Neural cell (in vitro differentiated cells): Measurements from ENCODE around the gene ALOXE3. TPM values are rescaled to one million over a fixed set of nuclear protein-coding genes. Genes with fewer than 3 reads are reported as not detected.
A peak's percentile ranks its signal among the peaks of the same experiment; 100 is the strongest.

Experiments used
- H2AFZ ChIP-seq: fragments of 200-600, 300-800 bp; sonication (generic), shearing (Covaris generic); 2 replicates; pipeline ENCODE4 v1.6.0; 2014; ENCODE audit warnings: low read depth, mild to moderate bottlenecking, antibody characterized with exemption, low read length, moderate library complexity
- H3F3A ChIP-seq: fragments of 200-600 bp; shearing (Covaris generic); 2 replicates; pipeline ENCODE4 v1.6.1; 2016; ENCODE audit warnings: mild to moderate bottlenecking, moderate library complexity, mixed read lengths, antibody characterized with exemption, low read length; ENCODE audit not compliant: insufficient read depth, poor library complexity, severe bottlenecking
- H3K27ac ChIP-seq: fragments of 200-600, 300-800 bp; sonication (generic), shearing (Covaris generic); 2 replicates; pipeline ENCODE4 v1.5.1; 2014; ENCODE audit warnings: mild to moderate bottlenecking, low read length, moderate library complexity
- H3K27me3 ChIP-seq: fragments of 300-800, 200-600 bp; sonication (generic), shearing (Covaris generic); 2 replicates; pipeline ENCODE4 v1.6.0; 2014; ENCODE audit warnings: mild to moderate bottlenecking, low read depth, low read length, moderate library complexity; ENCODE audit not compliant: insufficient read depth
- H3K36me3 ChIP-seq: fragments of 300-800, 200-600 bp; sonication (generic), shearing (Covaris generic); 2 replicates; pipeline ENCODE4 v1.5.1; 2014; ENCODE audit warnings: mild to moderate bottlenecking, antibody characterized with exemption, low read length, moderate library complexity; ENCODE audit not compliant: insufficient read depth
- H3K4me2 ChIP-seq: fragments of 300-800, 200-600 bp; sonication (generic), shearing (Covaris generic); 2 replicates; pipeline ENCODE4 v1.6.0; 2014; ENCODE audit warnings: mild to moderate bottlenecking, low read length
- H3K4me3 ChIP-seq: fragments of 300-800, 200-600 bp; sonication (generic), shearing (Covaris generic); 2 replicates; pipeline ENCODE4 v1.5.1; 2014; ENCODE audit warnings: mild to moderate bottlenecking, low read length, moderate library complexity
- H3K79me2 ChIP-seq: fragments of 200-600 bp; shearing (Covaris generic); replicated peaks from 2 replicates; pipeline ENCODE4 v1.6.0; 2014; ENCODE audit warnings: mild to moderate bottlenecking, low read length, moderate library complexity; ENCODE audit not compliant: insufficient read depth
- H3K9ac ChIP-seq: fragments of 300-800, 200-600 bp; sonication (generic), shearing (Covaris generic); 2 replicates; pipeline ENCODE4 v1.6.1; 2016; ENCODE audit warnings: mild to moderate bottlenecking, low read length, mixed read lengths
- H3K9me2 ChIP-seq: fragments of 200-600 bp; shearing (Covaris generic); 2 replicates; pipeline ENCODE4 v1.6.1; 2016; ENCODE audit warnings: mild to moderate bottlenecking, low read length, mixed read lengths; ENCODE audit not compliant: insufficient read depth
- H3K9me3 ChIP-seq: fragments of 200-600, 300-800 bp; sonication (generic), shearing (Covaris generic); 2 replicates; pipeline ENCODE4 v1.6.1; 2016; ENCODE audit warnings: mild to moderate bottlenecking, mixed run types, low read length, moderate library complexity, mixed read lengths
- H4K20me1 ChIP-seq: fragments of 200-600 bp; shearing (Covaris generic); 2 replicates; pipeline ENCODE4 v1.6.1; 2016; ENCODE audit warnings: mild to moderate bottlenecking, mixed run types; ENCODE audit not compliant: insufficient read depth
- EP300 ChIP-seq: fragments of 450-650 bp; conservative IDR thresholded peaks from 2 replicates; pipeline ENCODE4 v1.6.1; 2014; ENCODE audit warnings: antibody characterized with exemption, mild to moderate bottlenecking, moderate library complexity; ENCODE audit not compliant: poor library complexity, severe bottlenecking
- MXI1 ChIP-seq: fragments of 450-650 bp; conservative IDR thresholded peaks from 2 replicates; pipeline ENCODE4 v1.6.1; 2014; ENCODE audit warnings: antibody characterized with exemption, mild to moderate bottlenecking; ENCODE audit not compliant: poor library complexity, severe bottlenecking
- POLR2AphosphoS5 ChIP-seq: IDR thresholded peaks from 2 replicates; pipeline ENCODE4 v1.6.1; 2012
- TAF1 ChIP-seq: IDR thresholded peaks from 2 replicates; pipeline ENCODE4 v1.6.1; 2012; ENCODE audit warnings: low read depth
- polyA plus RNA-seq: library from polyadenylated mRNA; depleted of rRNA; stranded (reverse); fragments of >200 nt; gene quantifications from 2 replicates; pipeline ENCODE4 v1.2.3, GENCODE V29; 2014
- TF ChIP-seq, protein P1 (sequence below): IDR thresholded peaks from 2 replicates; pipeline ENCODE4 v1.6.1; 2012; ENCODE audit warnings: borderline replicate concordance

Gene ALOXE3
- polyA plus RNA-seq, 1 donor from 2014 or later = 0.77 TPM

DNA sequence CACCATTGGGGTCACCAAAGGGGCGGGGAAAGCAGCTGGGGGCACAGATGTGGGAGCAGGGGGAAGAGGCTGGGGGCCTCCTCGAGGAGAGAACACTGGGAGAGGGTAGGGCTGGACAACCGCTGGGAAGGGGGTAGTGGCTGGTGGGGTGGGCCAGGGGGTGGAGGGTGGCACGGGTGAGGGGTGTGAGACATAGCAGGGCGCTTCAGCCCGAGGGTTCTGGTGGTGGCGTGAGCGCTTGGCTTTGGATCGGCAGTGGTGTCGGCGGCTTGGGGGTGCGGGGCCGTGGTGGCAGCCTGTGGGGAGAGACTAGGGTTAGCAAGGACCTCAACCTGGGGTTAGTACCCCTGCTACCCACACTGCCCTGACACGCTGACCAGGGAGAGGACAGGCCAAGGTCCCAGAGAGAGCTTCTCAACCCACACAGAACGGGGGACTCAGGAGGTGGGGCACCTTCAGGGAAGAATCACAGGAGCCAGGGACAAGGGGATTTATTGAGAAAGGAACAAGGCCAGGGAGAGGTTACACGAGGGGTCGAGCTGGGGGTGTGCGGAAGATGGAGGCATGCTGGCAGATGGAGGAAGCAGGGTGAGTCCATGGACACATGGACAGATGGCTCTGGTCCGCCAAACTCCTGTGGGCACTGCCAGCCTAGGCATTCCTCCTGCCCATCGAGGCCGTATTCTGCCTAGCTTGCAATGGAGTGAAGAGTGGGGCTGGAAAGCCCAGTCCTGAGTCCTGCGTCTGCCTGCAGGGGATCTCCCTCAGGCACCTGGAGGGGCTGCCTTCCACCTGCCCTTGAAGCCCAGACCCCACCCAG lies 25.5 kb upstream of the ALOXE3 start:
- no peak overlapping the region for H3K4me2 ChIP-seq
- TF ChIP-seq, protein P1, sequence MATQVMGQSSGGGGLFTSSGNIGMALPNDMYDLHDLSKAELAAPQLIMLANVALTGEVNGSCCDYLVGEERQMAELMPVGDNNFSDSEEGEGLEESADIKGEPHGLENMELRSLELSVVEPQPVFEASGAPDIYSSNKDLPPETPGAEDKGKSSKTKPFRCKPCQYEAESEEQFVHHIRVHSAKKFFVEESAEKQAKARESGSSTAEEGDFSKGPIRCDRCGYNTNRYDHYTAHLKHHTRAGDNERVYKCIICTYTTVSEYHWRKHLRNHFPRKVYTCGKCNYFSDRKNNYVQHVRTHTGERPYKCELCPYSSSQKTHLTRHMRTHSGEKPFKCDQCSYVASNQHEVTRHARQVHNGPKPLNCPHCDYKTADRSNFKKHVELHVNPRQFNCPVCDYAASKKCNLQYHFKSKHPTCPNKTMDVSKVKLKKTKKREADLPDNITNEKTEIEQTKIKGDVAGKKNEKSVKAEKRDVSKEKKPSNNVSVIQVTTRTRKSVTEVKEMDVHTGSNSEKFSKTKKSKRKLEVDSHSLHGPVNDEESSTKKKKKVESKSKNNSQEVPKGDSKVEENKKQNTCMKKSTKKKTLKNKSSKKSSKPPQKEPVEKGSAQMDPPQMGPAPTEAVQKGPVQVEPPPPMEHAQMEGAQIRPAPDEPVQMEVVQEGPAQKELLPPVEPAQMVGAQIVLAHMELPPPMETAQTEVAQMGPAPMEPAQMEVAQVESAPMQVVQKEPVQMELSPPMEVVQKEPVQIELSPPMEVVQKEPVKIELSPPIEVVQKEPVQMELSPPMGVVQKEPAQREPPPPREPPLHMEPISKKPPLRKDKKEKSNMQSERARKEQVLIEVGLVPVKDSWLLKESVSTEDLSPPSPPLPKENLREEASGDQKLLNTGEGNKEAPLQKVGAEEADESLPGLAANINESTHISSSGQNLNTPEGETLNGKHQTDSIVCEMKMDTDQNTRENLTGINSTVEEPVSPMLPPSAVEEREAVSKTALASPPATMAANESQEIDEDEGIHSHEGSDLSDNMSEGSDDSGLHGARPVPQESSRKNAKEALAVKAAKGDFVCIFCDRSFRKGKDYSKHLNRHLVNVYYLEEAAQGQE = no peak
- TF ChIP-seq EP300 = no peak
- peak; percentile 2 for TF ChIP-seq POLR2AphosphoS5
- no peaks in the 10 kb centered on the region for H3K79me2 ChIP-seq
- no peaks in the 10 kb centered on the region for H3K9me3 ChIP-seq
- peaks cover 13% of the 10 kb centered on the region for H3F3A ChIP-seq
- no peak overlapping the region for H2AFZ ChIP-seq
- no peaks in the 10 kb centered on the region for H3K27me3 ChIP-seq
- no peak overlapping the region for H3K9ac ChIP-seq
- H3K4me3 ChIP-seq = no peak overlapping the region
- no peaks in the 10 kb centered on the region for H4K20me1 ChIP-seq
- H3K27ac ChIP-seq = no peak overlapping the region
- H3K36me3 ChIP-seq = no peaks in the 10 kb centered on the region
- H3K9me2 ChIP-seq = no peaks in the 10 kb centered on the region

DNA sequence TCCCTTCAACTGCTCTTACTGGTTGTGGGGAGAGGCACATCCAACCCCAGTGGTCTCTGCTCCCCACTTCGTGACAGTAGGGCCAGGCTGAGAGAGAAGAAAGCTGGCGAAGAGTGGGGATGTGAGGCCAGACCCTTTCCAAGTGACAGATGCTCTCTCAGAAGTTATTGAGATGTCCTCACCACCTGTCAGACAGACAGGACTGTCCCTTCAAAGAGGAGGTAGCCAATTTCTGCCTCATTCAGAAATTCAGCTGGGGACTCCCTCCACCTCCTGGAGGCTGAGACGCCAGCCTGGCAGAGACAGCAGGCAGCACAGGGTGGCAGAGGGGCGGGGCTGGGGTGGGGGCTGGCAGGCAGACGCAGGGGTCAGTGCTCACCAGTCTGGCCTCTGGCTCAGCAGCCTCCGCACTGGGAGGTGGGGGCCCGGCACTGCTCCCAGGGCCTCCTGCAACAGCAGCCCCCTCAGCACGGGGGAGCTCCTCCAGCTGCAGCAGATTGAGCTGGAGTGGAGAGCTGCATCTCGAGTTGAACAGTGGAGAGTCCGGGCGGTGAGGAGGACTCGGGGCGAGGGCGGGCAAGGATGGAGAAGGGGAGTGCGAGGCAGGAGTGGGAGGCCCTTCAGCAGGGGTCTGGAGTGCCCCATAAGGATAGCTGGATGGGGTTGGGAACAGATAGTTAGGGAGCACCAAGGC lies 24.7 kb upstream of the ALOXE3 start:
- Histone ChIP-seq H3F3A (peaks cover 16% of the 10 kb centered on the region), H3K9me3 (no peaks in the 10 kb centered on the region), H3K9ac (no peak overlapping the region), H3K4me3 (no peak overlapping the region), H3K27ac (no peak overlapping the region), H3K27me3 (no peaks in the 10 kb centered on the region), H4K20me1 (no peaks in the 10 kb centered on the region), H2AFZ (no peak overlapping the region), H3K9me2 (no peaks in the 10 kb centered on the region), H3K79me2 (no peaks in the 10 kb centered on the region), H3K4me2 (no peak overlapping the region), H3K36me3 (no peaks in the 10 kb centered on the region)
- TF ChIP-seq TAF1 (no peak), POLR2AphosphoS5 (peak; percentile 6)

DNA sequence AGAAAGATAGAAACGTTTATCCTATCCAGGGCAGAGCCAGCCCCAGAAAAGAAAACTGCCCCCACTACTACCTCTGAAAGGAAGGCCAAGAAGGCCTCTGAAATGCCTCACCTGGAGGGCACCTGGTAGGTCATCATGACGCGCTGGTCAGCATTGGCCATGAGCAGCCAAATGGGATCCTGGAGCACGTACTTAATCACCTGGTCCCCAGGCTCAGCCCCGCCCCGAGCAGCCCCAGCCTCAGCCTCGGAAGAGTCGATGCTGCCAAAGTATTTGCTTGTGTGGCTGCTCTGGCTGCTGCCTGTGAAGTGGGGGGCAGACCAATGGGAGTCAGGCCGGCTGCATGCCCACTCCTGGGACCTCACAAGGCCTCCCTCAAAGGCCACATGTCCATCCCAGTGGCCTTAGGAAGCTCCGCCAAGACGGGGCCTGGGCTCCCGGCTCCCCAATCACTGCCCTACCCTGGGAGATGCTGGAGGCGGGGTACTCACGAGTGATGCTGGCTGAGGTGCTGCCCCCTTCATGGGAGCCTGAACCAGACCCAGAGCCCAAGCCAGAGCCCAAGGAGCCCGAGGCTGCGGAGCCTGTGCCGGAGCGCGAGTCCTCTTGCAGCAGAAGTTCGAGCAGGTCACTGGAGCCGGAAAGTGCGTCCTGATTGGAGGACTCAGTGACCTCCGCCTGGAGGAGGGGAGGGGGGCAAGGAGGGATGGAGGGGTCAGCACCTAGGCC lies 24.0 kb upstream of the ALOXE3 start:
- Histone ChIP-seq H3K9ac (no peak overlapping the region), H3K27me3 (no peaks in the 10 kb centered on the region), H3F3A (peaks cover 21% of the 10 kb centered on the region), H3K36me3 (no peaks in the 10 kb centered on the region), H4K20me1 (no peaks in the 10 kb centered on the region), H3K4me2 (no peak overlapping the region), H2AFZ (no peak overlapping the region), H3K79me2 (no peaks in the 10 kb centered on the region), H3K27ac (no peak overlapping the region), H3K9me3 (no peaks in the 10 kb centered on the region), H3K9me2 (no peaks in the 10 kb centered on the region), H3K4me3 (no peak overlapping the region)
- TF ChIP-seq POLR2AphosphoS5 (no peak), MXI1 (no peak)
